ENCODE measurements around the gene AP5B1. TPM values are rescaled to one million over a fixed set of nuclear protein-coding genes. Genes with fewer than 3 reads are reported as not detected.

AP5B1 gene
- total RNA-seq, 6 donors from 2014 or later, result 24.8 to 66.0 (median 46.8) TPM

DNA sequence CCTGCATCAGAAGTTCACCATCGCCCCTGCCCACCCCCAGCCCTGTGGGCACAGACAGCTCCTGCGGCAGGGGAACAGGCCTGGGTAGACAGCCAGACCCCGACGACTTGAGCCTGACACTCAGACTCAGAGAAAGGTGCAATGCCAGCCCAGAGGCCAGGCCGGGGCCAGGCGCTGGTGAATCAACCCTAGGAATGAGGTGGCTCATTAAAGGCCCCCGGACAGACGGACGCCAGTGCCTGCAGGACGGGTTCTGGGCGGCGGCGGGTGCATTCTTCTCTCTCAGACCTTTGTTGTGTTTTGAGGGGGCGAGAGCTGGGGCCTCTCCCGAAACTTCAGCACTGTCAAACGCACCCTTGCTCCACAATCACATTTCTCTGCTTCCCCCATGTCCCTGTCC, 11.7 kb upstream of the AP5B1 start:
- Histone ChIP-seq H3K4me1 (peaks cover 9 to 23% (median 13%) of the 10 kb centered on the region in 4 donors), H3K27me3 (peaks cover 2 to 11% (median 7%) of the 10 kb centered on the region in 4 donors), H3K4me3 (no peak overlapping the region), H3K27ac (no peak overlapping the region), H3K9me3 (no peaks in the 10 kb centered on the region), H3K36me3 (no peaks in the 10 kb centered on the region)
- 89 to 93% methylated on average over 14 to 16 of the region's 16 CpGs for WGBS, 2 donors
- no peak for ATAC-seq (ENCODE audit: low FRiP score in 2 of 2)
- DNase-seq, result peak in 1 of 2 donors; percentile 75
- no peak for TF ChIP-seq EP300 (IDR thresholded peaks at IDR 0.05)
- TF ChIP-seq POLR2AphosphoS5 (IDR thresholded peaks at IDR 0.05), result no peak
- TF ChIP-seq, protein P1, sequence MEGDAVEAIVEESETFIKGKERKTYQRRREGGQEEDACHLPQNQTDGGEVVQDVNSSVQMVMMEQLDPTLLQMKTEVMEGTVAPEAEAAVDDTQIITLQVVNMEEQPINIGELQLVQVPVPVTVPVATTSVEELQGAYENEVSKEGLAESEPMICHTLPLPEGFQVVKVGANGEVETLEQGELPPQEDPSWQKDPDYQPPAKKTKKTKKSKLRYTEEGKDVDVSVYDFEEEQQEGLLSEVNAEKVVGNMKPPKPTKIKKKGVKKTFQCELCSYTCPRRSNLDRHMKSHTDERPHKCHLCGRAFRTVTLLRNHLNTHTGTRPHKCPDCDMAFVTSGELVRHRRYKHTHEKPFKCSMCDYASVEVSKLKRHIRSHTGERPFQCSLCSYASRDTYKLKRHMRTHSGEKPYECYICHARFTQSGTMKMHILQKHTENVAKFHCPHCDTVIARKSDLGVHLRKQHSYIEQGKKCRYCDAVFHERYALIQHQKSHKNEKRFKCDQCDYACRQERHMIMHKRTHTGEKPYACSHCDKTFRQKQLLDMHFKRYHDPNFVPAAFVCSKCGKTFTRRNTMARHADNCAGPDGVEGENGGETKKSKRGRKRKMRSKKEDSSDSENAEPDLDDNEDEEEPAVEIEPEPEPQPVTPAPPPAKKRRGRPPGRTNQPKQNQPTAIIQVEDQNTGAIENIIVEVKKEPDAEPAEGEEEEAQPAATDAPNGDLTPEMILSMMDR (IDR thresholded peaks at IDR 0.05), result no peak
- TF ChIP-seq POLR2A (IDR thresholded peaks at IDR 0.05), result no peak

GRCh38 chr11:65791719-65792213, 11.0 kb upstream of the AP5B1 start:
- peak in 1 of 4 donors; percentile 27 for TF ChIP-seq POLR2A (IDR thresholded peaks at IDR 0.05)
- TF ChIP-seq EP300 (IDR thresholded peaks at IDR 0.05), result no peak
- Histone ChIP-seq H3K4me1 (peaks cover 16 to 29% (median 18%) of the 10 kb centered on the region in 4 donors), H3K27ac (peak overlapping the region in 2 of 4 donors; percentile 3 to 54), H3K9me3 (no peaks in the 10 kb centered on the region), H3K4me3 (no peak overlapping the region), H3K27me3 (peaks cover 2 to 17% (median 11%) of the 10 kb centered on the region in 4 donors), H3K36me3 (no peaks in the 10 kb centered on the region)
- ATAC-seq (ENCODE audit: low FRiP score in 2 of 2), result peak; percentile 40 to 65
- 50% methylated on average over 13 of the region's 13 CpGs; no CpG with 5 or more reads in 1 of the 2 donors for WGBS, 2 donors
- DNase-seq, result peak; percentile 62 to 72

- H3K27ac ChIP-seq, result peak overlapping the region in 2 of 4 donors; percentile 3 to 54
Measured at GRCh38 chr11:65790902-65791650, 10.3 kb upstream of the AP5B1 start.

GRCh38 chr11:65790104-65790901, 9.5 kb upstream of the AP5B1 start:
- Histone ChIP-seq H3K9me3 (no peaks in the 10 kb centered on the region), H3K4me3 (no peak overlapping the region), H3K36me3 (no peaks in the 10 kb centered on the region), H3K4me1 (peaks cover 24 to 39% (median 27%) of the 10 kb centered on the region in 4 donors), H3K27me3 (peaks cover 2 to 28% (median 17%) of the 10 kb centered on the region in 4 donors), H3K27ac (no peak overlapping the region)
- DNase-seq, result no peak
- 89 to 92% methylated on average over 8 to 12 of the region's 13 CpGs for WGBS, 2 donors
- TF ChIP-seq POLR2AphosphoS5 (IDR thresholded peaks at IDR 0.05) (no peak), EP300 (IDR thresholded peaks at IDR 0.05) (no peak), POLR2A (IDR thresholded peaks at IDR 0.05) (no peak)
- TF ChIP-seq, protein P1 (IDR thresholded peaks at IDR 0.05), result no peak
- ATAC-seq (ENCODE audit: low FRiP score in 2 of 2), result no peak

More at GRCh38 chr11:65790902-65791650, 10.3 kb upstream of the AP5B1 start:
- ATAC-seq (ENCODE audit: low FRiP score in 2 of 2) (no peak), DNase-seq (peak in 1 of 2 donors; percentile 60)
- Histone ChIP-seq H3K4me1 (peaks cover 23 to 36% (median 25%) of the 10 kb centered on the region in 4 donors), H3K27me3 (peaks cover 2 to 24% (median 15%) of the 10 kb centered on the region in 4 donors), H3K9me3 (no peaks in the 10 kb centered on the region), H3K36me3 (no peaks in the 10 kb centered on the region), H3K4me3 (no peak overlapping the region)
- TF ChIP-seq, protein P1 (IDR thresholded peaks at IDR 0.05), result no peak
- TF ChIP-seq POLR2A (IDR thresholded peaks at IDR 0.05) (no peak), POLR2AphosphoS5 (IDR thresholded peaks at IDR 0.05) (no peak)
- WGBS, 2 donors, result 91 to 94% methylated on average over 13 to 18 of the region's 18 CpGs
